Measurements from ENCODE around the gene NUP50.
"Not testable (repeated sequence)": the region's sequence is repeated elsewhere in the genome, so short reads cannot be mapped to it uniquely, and the experiment has no call there.

GRCh38 chr22:45191746-45192145 lies 28.0 kb downstream of the NUP50 start:
- TF ChIP-seq CTCF (IDR thresholded peaks at IDR 0.05); POLR2A (IDR thresholded peaks at IDR 0.05); POLR2AphosphoS5 (IDR thresholded peaks at IDR 0.05; ENCODE audit: insufficient read depth in 1 of 2, low read depth in 1 of 2): not testable (repeated sequence)

All from vagina (tissue), 2 donors.